Activated T-helper 9 cell treated with anti-CD3 and anti-CD28 coated beads, Interleukin-2, amount 50 U/mL, for 16 hours (primary cell): ENCODE results near the gene MGRN1.
"Not testable (repeated sequence)": the region's sequence is repeated elsewhere in the genome, so short reads cannot be mapped to it uniquely, and the experiment has no call there.

Source experiments
- DNase-seq: peaks from one replicate; pipeline ENCODE4 v3.0.0-alpha.2; 2020; ENCODE audit warnings: low read depth

MGRN1 gene

DNA sequence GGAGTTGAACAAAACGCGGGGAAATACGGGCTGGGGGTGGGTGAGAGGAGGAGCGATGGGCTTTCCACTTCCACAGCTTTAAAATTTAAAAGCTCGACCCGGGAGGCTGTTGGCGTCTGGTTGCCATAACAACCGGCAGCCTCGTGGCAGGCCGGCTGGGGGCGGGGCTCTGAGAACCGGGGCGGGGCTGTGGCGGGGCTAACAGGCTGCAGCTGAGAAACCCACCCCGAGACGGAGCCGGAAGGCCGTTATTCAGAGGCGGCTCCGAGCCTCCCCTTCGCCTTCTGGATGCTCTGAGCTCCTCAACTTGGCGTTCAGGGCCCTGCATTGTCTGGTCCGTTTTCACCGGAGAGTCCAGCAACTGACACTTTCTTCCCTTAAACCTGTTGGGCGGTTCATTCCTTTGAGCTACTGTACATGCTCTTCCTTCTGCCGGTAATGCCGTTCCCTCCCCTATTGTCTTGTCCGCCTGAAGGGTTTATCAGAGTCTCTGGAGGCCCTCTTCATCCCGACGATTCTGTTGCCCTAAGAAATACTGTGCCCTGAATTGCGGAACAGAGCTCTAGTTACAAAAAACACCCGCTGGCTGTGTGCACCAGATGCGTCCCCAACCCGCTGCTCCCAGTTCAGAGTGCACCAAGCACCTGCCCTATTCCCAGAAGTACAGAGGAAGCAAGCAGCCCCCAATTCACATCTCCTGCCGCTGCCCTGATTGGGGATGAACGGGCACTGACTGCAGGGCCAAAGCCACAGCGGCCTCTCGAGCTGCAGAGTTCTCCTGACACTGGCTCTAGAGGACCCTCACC, 110.3 kb downstream of the MGRN1 start:
- peak; percentile 87 for DNase-seq

GRCh38 chr16:4736546-4736945, 111.9 kb downstream of the MGRN1 start:
- no peak for DNase-seq

- DNase-seq = no peak
Measured at GRCh38 chr16:4737545-4737944, 112.9 kb downstream of the MGRN1 start.

- DNase-seq = not testable (repeated sequence)
Measured at GRCh38 chr16:4738370-4738769, 113.7 kb downstream of the MGRN1 start.
